SH-SY5Y (cell line): ENCODE results near the gene NTM.

Experiments
- GATA2 ChIP-seq: IDR thresholded peaks from 2 replicates; pipeline ENCODE4 v1.6.1; 2011; ENCODE audit warnings: mild to moderate bottlenecking, low read depth, low read length
- GATA3 ChIP-seq: IDR thresholded peaks from 2 replicates; pipeline ENCODE4 v1.6.1; 2011; ENCODE audit warnings: low read depth, mild to moderate bottlenecking, low read length, moderate library complexity

DNA sequence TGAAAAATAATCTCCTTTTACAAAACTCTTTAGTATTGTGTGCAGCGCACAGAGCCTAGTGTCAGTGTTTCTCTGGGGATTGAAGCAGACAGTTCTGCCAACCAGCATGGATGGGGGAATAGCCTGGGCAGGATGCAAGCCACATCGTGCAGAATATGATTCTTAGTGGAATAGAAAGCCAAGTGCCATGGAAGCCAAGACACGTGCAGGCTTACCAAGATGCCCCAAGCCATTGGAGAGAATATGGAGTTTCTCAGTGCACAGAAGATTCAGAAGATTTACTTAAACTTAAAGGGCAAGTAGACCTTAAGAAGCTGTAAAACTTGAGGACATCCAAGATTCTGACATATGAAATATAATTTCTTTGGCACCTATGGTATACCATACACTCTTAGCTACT lies 917.6 kb downstream of the NTM start:
- TF ChIP-seq GATA3 = no peak
- no peak for TF ChIP-seq GATA2
